ENCODE data around the gene SCN1B.

The SCN1B gene

DNA sequence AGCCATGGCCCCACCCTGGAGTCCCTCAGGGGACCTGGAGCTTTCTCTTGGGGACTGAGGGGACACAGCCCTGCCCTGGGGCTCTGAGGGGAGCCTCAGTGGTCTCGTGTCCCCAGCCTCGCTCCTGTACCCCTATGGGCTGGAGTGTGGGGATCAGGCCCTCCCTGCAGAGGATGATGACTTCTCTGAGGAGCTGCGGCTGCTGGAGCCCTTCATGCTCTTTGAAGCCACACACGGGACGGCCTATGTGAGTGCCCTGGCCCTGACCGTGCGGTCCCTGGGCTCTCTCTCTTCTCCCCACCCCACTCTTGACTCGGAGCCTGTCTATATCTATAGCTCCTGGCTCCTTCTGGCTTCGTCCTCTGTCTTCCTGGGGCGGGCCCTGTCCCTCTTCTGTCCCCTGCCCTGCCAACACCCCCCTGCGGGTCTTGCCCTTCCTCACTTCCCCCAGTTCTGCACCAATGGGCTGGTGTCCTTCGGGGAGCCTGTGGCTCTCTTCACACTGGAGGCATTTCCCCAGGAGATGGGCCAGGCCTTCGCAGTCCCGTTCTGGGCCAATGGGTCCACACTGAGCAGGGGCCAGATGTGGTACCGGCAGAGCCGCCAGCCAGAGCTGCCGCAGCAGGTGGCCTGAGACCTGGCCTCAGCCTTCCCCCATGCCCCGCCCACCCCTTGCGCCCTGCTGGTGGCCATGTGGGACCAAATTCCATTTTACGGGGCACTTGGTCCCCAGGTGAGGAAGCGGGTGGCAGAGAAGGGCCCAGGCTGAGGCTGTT, 44.3 kb downstream of the SCN1B start:
- no peak for DNase-seq (ENCODE audit: low spot score)

DNA sequence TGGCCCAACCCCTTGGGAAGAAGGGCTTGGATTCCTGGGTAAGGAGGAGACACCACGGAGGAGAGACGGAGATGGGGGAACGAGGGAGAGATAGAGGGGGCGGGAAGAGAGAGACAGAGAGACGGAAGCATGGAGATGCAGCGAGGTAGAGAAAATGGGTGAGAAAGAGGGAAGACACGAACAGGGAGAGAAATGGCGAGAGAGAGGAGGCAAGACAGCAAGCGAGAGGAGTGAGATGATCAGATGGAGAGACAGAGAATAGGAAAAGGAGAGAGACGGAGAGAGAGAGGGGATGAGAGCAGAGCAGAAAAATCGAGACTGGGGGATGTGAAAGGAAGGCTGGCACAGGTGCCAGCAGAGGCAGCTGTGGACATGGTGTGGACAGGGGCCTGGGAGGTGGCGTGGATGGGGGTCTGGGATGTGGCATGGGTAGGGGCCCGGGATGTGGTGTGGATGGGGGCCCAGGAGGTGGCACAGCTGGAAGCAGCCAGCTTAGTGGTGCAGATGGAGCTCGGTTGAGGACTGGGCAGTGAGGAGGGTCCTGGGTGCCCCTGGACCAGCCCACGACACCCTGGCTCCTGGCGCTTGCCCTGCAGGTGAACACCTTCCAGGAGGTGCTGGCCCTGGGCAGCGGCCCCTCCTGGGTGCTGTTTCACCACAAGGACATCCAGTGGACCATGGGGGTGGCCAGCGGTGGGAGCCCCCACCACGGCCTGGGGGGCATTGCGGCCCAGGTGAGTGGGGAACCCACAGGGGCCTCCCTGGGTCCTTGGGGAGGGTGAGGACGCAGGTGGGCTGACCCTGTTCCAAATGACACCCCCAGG, 45.1 kb downstream of the SCN1B start:
- DNase-seq (ENCODE audit: low spot score), result no peak

DNA sequence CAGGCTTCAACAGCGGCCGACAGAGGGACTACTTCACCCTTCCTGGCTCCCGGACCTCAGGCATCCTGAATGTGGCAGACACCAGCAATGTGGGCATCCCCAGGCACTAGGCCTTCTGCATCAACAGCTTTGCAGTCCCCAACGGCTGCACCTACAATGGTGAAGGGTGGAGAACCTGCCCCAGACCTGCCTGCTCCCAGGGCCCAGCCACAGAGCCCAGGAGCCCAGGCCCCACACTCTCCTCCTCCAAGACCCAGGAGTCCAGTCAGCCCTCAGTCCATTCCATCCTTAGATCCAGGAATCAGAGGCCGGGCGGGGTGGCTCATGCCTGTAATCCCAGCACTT, 45.7 kb downstream of the SCN1B start:
- no peak for DNase-seq (ENCODE audit: low spot score)

DNA sequence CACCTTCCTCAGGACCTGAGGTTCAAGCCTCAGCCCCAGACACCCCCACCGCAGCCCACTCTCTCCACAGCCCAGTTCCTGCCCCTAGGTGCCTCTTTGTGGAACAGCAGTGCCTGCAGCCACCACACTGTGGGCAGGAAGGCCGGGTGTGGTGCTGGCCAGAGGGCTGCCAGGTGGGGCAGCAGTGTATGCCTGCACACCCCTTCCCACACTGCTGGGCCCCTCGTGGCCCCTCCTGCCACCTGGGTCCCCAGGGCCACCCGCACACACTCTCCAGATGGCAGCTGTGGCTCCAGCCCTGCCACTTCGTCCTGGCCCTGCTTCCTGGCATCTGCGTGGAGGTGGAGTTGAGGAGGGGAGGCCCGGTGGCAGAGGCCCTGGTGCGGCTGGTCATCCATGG, 46.4 kb downstream of the SCN1B start:
- no peak for DNase-seq (ENCODE audit: low spot score)

DNA sequence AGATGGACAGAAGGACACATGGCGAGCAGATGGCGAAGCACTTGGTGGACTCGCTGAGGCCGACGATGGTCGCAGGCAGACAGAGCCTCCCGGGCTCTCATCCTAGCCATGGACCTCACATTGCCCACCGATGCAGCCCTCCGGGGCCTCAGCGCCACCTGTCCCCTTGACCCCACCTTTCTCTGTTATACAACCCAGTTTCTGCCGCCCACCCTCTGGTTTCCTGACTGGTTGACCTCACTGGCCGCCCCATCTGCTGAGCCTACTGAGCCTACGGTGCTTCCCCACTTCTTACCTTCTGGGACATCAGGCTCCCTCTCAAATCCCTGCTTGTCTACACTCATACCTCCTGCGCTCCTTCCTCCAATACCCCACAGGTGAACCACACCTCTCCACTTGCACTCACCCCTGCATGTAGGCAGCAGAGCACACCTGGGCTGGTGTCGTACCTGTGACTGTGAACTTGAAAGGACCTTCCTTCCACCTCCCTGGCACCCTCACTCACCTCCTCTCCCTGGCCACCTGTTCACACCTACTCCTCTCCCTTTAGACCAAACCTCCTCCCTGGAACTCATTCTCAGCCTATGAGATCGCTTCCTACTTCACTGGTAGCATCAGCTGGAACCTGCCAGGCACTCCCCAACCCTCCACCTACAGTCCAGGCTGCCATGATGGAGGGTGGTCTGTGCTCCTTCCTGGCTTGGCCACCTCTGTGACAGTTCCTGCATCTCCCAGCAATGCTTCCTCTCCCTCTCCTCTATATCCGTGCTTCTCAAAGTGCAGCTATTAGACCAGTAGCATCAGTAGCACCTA, 47.3 kb downstream of the SCN1B start:
- no peak for DNase-seq (ENCODE audit: low spot score)

DNA sequence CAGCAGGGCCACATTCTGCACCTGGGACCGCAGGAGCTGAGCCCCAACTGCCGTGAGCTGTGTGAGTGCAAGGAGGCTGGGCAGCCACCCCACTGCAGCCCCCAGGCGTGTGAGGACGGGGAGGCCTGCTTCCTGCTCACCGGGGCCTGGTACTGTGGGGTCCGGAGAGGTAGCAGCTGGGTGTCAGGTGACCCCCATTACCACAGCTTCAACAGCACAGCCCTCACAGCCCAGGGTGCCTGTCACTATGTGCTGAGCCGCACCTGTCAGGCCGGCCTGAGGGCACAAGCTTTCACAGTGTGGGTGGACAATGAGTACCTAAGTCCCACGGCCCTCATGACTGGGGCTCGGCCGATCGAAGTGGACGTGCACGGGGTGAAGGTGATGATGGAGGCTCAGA, 49.6 kb downstream of the SCN1B start:
- no peak for DNase-seq (ENCODE audit: low spot score)

DNA sequence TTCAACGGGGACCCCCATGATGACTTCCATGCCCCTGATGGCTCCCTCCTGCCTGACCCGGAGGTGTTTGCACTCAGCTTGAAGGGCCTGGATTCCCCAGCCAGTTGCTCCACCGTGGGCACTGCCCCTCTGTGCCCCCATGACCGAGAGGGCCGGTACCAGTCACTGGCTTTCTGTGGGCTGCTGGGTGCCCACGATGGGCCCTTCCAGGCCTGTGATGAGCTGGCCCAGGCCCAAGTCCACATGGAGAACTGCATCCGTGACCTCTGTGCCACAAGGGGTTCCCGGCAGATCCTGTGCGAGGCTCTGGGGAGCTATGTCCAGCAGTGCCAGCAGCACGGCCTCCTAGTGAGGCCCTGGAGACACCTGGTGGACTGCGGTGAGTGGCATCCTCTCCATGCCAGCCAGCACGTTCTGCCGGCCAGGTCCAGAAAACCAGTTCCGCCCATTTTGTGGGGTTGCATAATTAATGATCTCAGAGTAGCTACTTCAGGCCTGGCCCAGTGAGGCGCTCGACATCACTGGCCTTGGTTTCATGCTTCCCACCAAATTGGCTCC, 50.4 kb downstream of the SCN1B start:
- no peak for DNase-seq (ENCODE audit: low spot score)

DNA sequence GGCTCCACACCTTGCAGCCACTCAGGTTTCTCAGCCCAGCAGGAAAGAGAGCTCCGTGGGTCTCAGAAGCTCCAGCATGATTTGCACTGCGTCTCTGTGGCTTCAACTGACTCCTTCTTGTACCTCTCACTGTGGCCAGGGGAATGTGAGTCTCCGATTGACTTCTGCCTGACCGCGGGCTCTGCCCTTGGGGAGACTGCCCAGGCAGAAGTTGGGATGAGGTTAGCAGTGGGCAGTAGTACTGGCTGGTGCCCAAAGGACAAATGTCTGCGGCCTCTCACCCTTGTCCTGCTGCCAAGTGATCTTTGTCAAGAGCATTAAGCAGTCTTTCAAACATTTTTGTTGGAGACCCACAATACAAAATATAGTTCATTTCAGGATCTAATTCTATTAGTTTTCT, 50.9 kb downstream of the SCN1B start:
- no peak for DNase-seq (ENCODE audit: low spot score)

DNA sequence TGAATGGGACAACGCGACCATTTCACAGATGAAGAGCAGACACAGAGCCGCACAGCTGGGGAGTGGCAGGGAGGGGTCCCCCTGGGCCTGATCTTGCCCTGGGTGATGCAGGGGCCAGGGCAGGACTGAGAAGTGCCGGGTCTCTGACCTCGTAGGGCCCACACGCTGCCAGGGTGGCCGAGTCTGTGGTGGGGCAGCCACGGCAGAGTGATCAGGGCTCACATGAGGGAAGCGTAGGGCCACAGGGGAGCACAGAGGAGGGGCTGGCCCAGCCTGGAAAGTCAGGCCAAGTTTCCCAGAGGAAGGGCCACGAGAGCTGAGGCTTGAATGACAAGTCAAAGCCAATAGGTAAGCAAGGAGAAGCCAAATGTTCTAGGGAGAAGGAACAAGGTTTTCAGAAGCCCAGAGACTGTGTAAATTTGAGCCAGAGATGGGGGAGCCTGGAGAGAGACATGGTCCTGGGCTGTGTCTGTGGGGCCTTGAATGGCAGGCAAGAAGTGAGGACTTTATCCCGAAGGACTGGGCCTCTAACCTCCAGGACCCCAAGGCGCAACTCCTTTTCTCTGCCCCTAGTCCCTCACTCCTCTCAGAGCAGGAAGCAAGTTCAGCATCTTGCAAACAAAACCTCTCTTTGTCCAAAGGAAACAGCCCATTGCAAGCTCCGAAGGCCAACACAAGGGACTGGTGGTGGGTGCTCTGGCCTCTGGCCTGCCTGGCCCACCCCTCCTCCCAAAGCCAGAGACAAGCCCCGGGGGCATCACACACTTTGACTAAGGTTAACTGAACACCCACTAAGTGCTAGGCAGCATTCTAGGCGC, 53.6 kb downstream of the SCN1B start:
- no peak for DNase-seq (ENCODE audit: low spot score)

DNA sequence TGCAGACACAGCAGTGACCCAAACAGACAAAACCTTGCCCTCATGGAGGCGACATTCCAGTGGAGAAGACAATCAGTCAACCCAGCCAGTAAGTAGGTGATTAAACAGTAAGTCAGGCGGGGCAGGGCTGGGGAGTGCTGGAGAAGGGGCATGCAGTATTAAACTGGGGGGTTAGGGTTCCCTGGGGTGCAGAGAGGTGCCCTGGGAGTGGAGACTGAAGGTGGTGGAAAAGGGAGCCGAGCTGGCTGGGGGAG, 54.2 kb downstream of the SCN1B start:
- no peak for DNase-seq (ENCODE audit: low spot score)

DNA sequence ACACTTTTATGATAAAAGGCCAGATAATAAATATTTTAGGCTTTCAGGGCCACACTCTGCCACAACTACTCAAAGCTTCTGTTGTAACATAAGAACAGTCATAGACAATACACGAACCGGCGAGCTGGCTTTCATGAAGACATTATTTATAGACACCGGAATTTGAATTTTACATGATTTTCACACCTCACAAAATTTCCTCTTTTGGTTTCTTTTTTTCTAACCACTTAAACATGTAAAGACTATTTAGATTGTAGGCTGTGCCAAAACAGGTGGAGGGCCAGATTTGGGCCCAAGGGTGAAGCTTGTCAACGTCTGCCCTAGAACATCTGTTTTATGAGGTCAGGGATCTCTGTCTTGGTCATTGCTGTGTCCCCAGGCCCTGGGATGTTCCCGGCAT, 55.7 kb downstream of the SCN1B start:
- no peak for DNase-seq (ENCODE audit: low spot score)

DNA sequence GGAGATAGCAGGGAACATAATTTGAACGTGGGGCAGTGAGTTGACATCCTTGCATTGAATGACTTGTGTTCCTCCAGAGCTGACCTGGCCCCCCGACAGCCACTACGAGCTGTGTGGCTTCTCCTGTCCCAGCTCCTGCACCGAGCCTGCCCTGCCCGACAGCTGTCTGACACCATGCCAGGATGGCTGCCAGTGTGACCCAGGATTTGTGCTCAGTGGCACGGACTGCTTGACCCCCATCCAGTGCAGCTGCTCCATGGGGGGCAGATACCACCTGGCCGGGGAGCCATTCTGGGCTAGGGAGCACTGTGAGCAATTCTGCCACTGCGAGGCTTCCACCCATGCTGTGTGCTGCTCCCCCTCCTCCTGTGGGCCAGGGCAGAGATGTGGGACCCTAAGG, 56.2 kb downstream of the SCN1B start:
- no peak for DNase-seq (ENCODE audit: low spot score)

DNA sequence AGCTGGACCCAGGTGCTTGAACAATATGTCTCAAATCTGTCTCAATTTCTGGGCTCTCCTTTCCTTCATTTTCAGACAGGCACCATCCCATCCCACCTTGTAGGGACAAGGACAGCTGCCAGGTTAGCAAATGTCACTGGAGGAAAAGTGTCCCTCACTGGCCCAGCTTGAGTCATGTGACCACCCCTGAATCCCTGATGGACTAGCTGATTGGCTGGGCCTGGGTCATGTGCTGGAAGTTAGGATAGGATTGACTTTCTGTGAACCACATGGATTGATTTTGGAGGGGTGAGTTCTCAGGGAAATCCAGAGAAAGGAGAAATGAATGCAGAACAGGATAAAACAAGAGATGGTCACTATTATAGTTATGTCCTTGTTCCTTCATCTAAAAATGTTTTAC, 57.1 kb downstream of the SCN1B start:
- no peak for DNase-seq (ENCODE audit: low spot score)

DNA sequence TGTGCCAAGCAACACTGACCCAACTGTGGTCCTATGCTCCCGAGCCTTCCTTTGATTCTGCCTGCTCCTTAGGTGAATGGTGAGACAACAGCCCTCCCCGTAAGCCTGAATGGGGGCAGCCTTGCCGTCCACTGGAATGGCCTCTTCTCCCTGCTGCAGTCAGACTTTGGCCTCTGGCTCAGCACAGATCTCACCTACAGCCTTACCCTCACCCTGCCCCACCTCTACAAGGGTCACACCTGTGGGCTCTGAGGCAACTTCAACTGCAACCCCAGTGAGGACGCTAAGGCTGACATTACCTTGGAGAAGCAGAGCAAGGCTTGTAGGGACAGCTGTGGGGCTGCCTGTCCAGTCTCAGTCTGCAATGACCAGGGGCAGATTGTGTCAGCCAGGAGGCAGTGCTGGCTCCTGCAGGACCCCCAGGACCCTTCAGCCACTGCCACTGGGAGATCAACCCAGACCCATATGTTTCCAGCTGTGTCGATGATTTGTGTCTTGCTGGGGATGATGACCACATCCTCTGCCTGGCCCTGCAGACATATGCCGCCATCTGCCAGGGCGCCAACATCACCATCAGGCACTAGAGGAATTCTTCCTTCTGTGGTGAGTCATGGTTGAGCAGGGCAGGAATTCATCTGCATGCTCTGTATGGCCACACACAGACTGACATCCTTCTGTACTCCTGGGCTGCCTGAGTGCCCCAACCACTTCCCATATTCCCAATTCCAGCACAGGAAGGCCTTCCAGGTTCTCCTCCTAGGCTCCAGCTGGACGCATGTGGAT, 58.1 kb downstream of the SCN1B start:
- DNase-seq (ENCODE audit: low spot score), result no peak

DNA sequence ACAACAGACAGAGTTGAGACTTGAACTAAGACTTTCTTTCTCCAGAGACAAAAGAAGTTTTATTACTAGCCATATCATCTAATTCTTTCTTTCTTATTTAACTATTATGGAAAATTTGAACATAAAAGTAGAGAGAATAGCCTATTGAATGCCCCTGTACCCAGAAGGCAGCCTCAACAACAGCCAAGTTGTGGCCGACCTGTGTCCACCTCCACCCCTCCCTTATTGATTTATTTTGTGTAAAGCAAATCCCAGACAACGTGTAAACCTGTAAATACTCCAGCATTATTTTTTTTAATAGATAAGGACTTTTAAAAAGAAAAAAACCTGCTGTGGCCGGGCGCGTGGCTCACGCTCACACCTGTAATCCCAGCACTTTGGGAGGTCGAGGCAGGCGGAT, 59.3 kb downstream of the SCN1B start:
- DNase-seq (ENCODE audit: low spot score), result no peak

All from D341Med (cell line).